Glutamatergic neuron (in vitro differentiated cells): ENCODE results near the gene CFDP1. TPM values are rescaled to one million over a fixed set of nuclear protein-coding genes. Genes with fewer than 3 reads are reported as not detected.
A peak's percentile ranks its signal among the peaks of the same experiment; 100 is the strongest.

Experiments
- DNase-seq: peaks from one replicate; pipeline ENCODE4 v3.0.0; 2022
- H3K27ac Mint-ChIP-seq: one replicate; pipeline ENCODE4 v1.8.0; 2020; ENCODE audit warnings: mild to moderate bottlenecking, mixed read lengths, inconsistent platforms; ENCODE audit not compliant: unreplicated experiment
- H3K27me3 Mint-ChIP-seq: one replicate; pipeline ENCODE4 v1.8.0; 2020; ENCODE audit warnings: mild to moderate bottlenecking, moderate library complexity, mixed read lengths, inconsistent platforms; ENCODE audit not compliant: unreplicated experiment
- H3K36me3 Mint-ChIP-seq: one replicate; pipeline ENCODE4 v1.8.0; 2020; ENCODE audit warnings: mild to moderate bottlenecking, mixed read lengths, inconsistent platforms; ENCODE audit not compliant: unreplicated experiment
- H3K4me1 Mint-ChIP-seq: one replicate; pipeline ENCODE4 v1.8.0; 2020; ENCODE audit warnings: mild to moderate bottlenecking, low read depth, mixed read lengths, inconsistent platforms; ENCODE audit not compliant: unreplicated experiment
- H3K4me3 Mint-ChIP-seq: one replicate; pipeline ENCODE4 v1.8.0; 2020; ENCODE audit warnings: mild to moderate bottlenecking, mixed read lengths, inconsistent platforms; ENCODE audit not compliant: unreplicated experiment
- H3K9me3 Mint-ChIP-seq: one replicate; pipeline ENCODE4 v1.8.0; 2020; ENCODE audit warnings: mild to moderate bottlenecking, moderate library complexity, mixed read lengths, inconsistent platforms; ENCODE audit not compliant: unreplicated experiment
- CTCF ChIP-seq: fragments of 200-600 bp; sonication (generic); IDR thresholded peaks from one replicate; pipeline ENCODE4 v1.5.0; 2021; ENCODE audit not compliant: partially characterized antibody, unreplicated experiment
- total RNA-seq: library from RNA; stranded (reverse); fragmentation: NEBNext Ultra II Directional; extraction: Animal tissue kit (Norgen Biotek cat#: 25700); gene quantifications from one replicate; pipeline ENCODE4 v1.2.1, GENCODE V29; 2021; ENCODE audit not compliant: unreplicated experiment

Gene CFDP1
- total RNA-seq, 1 donor from 2014 or later = 60.1 TPM

GRCh38 chr16:75385507-75386152 is 47.7 kb downstream of the CFDP1 start:
- peak; percentile 84 for TF ChIP-seq CTCF
- Mint-ChIP-seq H3K4me1 (peaks cover 20% of the 10 kb centered on the region), H3K36me3 (no peaks in the 10 kb centered on the region), H3K27ac (no peak overlapping the region), H3K9me3 (no peaks in the 10 kb centered on the region), H3K27me3 (peaks cover 5% of the 10 kb centered on the region), H3K4me3 (no peak overlapping the region)
- no peak for DNase-seq

DNA sequence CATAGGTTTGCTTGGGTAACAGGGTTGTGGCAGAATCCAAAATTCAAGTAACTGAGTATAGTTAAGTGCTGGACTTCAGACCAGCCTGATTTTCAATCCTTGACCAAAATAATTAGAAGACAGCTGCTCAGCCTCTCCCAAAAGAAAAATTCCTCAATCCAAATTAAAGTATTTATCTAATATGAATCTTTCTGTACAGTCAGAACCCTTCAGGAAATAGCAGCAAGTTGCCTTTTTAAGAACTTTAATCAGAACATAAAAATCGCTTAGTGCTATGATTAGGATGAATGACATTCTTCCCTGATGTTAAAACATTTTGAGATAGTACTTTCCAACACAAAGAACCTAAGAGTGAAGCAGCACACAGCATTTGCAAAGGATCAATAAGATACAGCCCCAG is 50.2 kb downstream of the CFDP1 start:
- no peak for TF ChIP-seq CTCF
- Mint-ChIP-seq H3K36me3 (no peaks in the 10 kb centered on the region), H3K27ac (no peak overlapping the region), H3K4me1 (peaks cover 18% of the 10 kb centered on the region), H3K27me3 (peaks cover 2% of the 10 kb centered on the region), H3K4me3 (no peak overlapping the region), H3K9me3 (peaks cover 2% of the 10 kb centered on the region)
- no peak for DNase-seq

- Mint-ChIP-seq H3K9me3 (peaks cover 2% of the 10 kb centered on the region), H3K36me3 (no peaks in the 10 kb centered on the region), H3K4me1 (peaks cover 24% of the 10 kb centered on the region), H3K27me3 (peaks cover 2% of the 10 kb centered on the region), H3K4me3 (no peak overlapping the region), H3K27ac (peak overlapping the region; percentile 39)
- DNase-seq = no peak
- TF ChIP-seq CTCF = no peak
Observed at GRCh38 chr16:75382611-75383010, 50.7 kb downstream of the CFDP1 start.

DNA sequence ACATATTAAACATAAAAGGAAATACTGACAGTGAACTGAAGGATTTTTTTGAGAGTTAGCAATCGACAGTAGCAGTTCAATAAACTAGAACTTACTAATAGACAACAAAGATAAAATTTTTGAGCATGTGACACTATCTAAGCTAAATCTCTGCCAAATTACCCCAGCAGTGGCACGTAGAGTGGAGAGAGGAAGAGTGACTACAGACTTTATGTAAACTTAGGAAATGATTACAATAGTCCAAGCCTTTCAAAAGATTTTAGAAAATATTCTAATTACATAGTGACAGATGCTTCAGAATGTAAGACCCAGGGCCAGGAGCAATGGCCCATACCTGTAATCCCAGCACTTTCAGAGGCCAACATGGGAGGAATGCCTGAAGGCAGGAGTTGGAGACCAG is 52.4 kb downstream of the CFDP1 start:
- H3K36me3 Mint-ChIP-seq = no peaks in the 10 kb centered on the region
- DNase-seq = no peak
- peaks cover 2% of the 10 kb centered on the region for H3K27me3 Mint-ChIP-seq
- no peak overlapping the region for H3K27ac Mint-ChIP-seq
- peaks cover 2% of the 10 kb centered on the region for H3K9me3 Mint-ChIP-seq
- no peak overlapping the region for H3K4me3 Mint-ChIP-seq
- peaks cover 33% of the 10 kb centered on the region for H3K4me1 Mint-ChIP-seq
- no peak for TF ChIP-seq CTCF

- H3K4me3 Mint-ChIP-seq = no peak overlapping the region
- H3K27ac Mint-ChIP-seq = no peak overlapping the region
- no peak for TF ChIP-seq CTCF
Observed at GRCh38 chr16:75379911-75380847, 53.1 kb downstream of the CFDP1 start.

More at GRCh38 chr16:75379911-75380847, 53.1 kb downstream of the CFDP1 start:
- DNase-seq = no peak
- no peaks in the 10 kb centered on the region for H3K36me3 Mint-ChIP-seq
- H3K9me3 Mint-ChIP-seq = peaks cover 2% of the 10 kb centered on the region
- H3K27me3 Mint-ChIP-seq = peaks cover 2% of the 10 kb centered on the region
- H3K4me1 Mint-ChIP-seq = peaks cover 33% of the 10 kb centered on the region
